HG03457 (cell line): Measurements from ENCODE around the gene SEC22A.
A peak's percentile ranks its signal among the peaks of the same experiment; 100 is the strongest.

Experiments used
- ATAC-seq: cut with Tn5 transposase; IDR thresholded peaks from one replicate; pipeline ENCODE4 v1.9.1; 2021; ENCODE audit warnings: moderate number of reproducible peaks; ENCODE audit not compliant: unreplicated experiment

SEC22A gene

DNA sequence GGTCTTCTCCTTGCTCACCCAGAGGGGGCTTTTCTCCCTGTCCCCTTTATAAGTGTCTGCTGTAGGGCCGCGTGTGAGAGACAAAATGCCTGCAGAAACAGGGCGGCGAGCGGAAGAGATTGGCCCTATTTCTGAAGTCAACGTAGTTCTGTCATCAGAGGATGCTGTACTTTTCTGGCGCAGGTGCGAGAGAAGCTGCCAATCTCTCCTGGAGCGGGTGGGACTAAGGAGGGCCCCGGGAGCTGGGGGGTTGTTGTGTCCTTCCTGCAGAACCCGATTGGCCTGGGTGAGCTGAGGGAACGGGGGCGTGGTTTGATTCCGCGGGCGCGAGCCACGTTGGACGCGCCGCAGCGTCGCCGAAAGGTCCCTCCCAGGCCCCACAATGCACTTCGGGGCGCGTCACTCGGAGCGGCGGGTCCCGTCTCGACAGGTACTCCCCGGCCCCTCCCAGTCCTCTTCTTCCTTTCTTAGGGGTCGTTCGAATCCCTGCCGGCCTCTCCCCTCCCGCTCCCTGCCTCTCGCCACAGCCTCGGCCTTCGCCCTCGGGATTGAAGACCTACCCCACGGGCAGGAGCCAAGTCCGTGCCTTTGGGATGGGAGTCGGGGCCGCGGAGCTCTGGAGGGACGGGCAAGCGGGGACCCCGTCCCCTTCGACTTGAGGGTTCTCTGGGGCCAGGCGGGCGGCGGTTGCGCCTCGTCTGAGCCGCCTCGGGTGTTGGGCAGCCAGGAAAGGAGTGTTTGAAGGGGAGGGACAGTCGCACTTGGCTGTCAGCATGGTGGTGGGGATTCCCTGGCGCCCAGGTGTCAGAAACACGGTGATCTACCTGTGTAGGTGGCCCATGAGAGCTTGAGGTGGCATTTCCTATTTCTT lies at the start of gene SEC22A:
TSS of gene SEC22A (plus strand) at position 387 of the 871 bp plus-strand sequence. CDS start 7,275 bp downstream, outside the sequence.
- ATAC-seq, result peak; percentile 94

GRCh38 chr3:123152687-123153086 lies 49.1 kb upstream of the SEC22A start:
- ATAC-seq, result no peak

DNA sequence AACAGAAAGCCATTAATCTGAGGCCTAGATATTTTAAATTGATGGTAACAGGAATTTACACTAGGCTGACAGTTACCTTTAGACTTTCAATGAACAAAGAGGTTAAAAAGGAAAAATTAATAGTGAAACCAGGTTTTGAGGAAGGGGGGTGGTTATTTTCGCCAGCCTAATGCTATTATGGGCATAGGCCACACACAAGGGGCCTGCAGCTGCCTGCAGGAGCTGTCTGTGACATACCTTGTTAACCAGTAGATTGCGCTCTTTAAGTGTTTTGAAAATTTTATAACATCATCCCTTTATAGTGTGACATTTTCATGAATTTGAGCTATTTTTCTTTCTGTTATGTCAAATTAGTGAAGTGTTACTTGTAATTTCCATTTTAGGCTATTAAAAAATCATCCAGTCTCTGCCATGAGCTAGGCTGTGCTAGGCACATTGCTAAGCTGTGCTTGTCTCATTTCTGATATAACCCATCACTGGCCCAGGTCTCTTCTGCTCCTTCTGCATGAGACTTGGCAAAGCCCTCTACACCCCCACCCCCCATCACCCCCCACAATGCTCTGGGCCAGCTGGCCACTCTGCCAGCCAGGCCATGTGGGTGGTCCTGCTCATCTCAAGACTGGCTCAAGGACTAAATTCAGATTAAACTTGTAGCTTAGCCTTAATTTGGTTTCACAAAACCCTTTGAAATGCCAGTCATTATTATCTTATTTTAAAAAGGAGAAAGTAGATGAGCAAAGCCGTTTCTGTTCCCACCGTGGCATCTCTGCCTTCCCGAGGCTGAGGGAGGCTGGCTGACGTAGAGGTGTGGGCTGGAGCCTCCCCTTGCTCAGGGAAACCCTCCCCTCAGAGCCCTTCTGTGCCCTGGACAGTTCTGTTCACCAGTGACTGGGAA lies 48.4 kb upstream of the SEC22A start:
- no peak for ATAC-seq

GRCh38 chr3:123154020-123154985 lies 47.4 kb upstream of the SEC22A start:
- ATAC-seq, result no peak

DNA sequence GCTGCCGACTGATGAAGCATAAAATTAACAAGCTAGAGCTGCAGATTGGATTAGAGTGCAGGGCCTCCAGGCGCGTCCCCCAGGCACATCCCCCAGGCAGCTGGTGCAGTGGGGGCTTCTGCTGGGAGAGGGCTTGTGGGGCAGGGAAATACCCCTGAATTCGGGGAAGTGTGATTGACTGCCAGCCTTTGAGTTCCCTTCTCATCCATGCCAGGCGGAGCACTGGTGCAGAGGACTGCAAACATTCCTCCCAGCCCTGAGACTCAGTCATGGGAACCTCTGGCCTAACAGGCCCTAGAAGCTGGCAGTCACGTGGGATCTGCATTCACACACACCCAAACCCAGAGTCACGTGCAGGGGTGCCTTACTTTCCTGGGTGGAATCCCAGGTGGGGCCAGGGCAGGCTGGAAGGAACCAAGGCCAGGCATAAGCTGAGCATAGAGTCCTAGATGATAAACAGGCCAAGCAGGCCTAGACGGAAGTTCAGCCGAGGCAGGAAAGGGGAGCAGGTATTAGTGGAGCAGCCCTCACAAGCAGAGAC lies 46.2 kb upstream of the SEC22A start:
- ATAC-seq, result no peak

DNA sequence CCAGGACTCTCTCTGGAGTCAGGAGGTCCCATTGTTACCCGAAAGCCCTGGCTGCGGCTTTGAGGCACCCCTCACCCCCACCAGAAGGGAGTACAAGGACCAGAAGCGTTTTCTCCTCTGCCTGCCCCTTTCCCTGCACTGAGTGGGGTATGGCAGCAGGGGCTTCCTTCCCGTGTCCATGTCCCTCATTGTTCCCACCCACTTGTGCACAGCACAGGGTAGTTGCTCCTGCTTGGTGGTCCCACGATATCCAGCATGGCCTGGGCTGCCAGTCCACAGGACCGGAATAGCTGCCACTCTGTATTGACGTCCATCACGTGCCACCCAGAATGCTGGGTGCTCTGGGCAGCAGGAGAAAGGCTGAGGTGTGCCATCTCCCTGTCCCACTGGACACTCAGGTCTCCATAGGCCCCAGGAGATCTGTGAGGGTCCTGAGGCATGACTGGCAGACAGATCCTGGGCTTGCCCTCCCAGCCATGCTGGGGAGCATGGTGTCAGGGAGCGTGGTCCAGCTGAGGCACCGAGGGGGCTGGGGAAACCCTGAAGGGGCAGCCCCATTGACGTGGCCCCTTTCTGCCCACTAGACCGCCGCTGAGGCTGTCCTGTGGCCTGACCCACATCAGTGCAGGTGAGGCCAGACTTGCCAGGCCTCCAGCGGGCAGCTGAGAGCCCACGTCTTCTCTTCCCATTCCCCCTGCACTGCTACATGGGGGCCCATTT lies 45.3 kb upstream of the SEC22A start:
- no peak for ATAC-seq

GRCh38 chr3:123157209-123157597 lies 44.5 kb upstream of the SEC22A start:
- no peak for ATAC-seq

DNA sequence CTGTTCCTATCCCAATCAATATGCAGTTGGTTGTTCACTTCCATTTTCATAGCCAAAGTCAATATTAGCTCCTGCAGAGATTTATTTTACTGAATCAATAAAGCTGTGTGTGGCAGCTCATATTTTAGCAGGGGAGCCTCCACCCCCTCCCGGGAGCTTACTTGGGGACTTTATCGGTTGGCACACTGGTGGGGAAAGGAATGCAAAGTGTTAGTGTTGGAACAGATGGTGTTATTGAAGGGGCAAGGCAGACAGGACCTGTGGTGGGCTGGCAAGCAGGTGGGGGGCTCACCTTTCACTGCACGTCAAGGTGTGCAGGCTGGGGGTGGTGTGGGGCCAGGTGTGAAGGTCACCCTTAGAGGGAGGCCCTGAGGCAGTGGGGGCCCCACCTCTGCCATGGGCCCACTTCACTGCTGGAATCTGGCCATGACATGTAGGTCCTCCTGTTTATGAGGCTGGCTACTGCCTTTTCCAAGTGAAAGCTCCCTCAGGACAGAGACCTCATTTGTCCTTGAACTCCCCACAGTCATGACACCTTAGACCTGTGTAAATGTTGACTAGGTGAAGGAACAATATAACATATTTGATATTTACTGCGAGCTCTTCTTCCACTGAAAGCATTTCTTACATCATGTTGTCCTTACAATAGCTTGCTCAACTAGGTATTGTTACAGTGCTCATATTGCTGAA lies 44.0 kb upstream of the SEC22A start:
- ATAC-seq, result no peak

- no peak for ATAC-seq
Measured at GRCh38 chr3:123158330-123158729, 43.4 kb upstream of the SEC22A start.

DNA sequence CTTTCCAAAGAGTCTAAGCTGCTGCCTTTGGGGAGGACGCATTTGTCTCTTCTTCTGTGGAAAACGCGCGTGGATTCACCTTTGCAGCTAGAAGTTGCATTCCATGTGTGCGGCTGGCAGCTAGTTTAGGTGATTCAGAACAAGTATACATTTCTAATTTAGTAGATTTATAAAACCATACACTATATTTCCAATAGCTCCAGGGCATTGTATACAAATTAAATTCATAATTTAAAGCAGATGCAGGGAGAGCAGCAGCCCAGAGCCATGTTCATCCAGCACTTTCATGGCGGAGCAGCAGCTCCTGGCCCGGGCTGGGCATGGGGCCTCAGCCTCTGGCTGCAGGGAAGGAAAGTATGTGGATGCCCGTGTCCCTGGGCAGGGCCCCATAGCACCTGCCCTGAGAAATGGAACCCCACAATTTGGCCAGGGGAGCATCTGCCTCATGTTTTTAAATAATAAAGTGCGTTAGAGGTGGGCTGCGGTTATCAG lies 42.8 kb upstream of the SEC22A start:
- no peak for ATAC-seq

GRCh38 chr3:123159926-123160635 lies 41.7 kb upstream of the SEC22A start:
- ATAC-seq, result no peak

DNA sequence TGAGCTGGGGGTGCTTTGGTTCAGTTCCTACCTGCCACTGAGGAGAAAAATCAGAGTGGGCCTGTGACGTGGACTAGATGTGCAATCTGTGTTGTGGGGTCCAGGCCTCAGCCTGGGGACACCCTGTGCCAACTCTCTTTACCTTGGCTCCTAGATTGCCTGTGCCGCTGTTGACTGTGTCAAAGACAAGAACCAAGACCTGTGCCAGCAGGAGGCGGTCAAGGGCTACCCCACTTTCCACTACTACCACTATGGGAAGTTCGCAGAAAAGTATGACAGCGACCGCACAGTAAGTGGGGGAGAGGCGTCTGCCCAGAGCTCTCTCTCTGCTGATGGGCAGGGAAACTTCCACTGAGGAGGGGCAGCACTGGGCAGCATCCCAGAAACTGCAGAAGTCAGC lies 40.6 kb upstream of the SEC22A start:
- ATAC-seq, result no peak

- no peak for ATAC-seq
Measured at GRCh38 chr3:123163141-123163540, 38.6 kb upstream of the SEC22A start.

DNA sequence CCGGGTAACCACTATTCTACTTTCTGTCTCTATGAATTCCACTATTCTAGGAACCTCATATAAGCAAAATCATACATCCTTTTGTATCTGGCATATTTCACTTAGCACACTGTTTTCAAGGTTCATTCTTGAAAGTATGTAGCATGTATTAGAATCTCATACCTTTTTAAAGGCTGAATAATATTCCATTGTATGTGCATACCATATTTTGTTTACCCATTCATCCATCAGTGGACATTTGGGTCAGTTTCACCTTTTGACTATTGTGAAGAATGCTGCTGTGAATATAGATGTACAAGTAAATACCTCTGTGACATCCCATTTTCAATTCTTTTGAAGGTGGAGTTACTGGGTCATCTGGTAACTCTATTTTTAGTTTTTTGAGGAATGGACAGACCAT lies 36.6 kb upstream of the SEC22A start:
- no peak for ATAC-seq

DNA sequence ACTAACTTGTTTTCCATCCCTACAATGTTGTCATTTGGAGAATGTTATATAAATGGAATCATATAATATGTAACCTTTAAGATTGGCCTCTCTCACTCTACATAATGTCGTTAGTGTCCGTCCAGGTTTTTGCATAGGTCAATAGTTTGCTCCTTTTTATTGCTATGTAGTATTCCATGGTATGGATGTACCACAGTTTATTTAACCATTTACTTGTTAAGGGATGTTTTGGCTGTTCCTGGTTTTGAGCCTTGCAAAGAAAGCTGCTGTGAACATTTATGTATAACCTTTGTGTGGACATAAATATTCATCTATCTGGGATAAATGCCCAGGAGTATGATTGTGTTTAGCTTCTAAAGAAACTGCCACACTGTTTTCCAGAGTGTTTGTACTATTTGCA lies 34.1 kb upstream of the SEC22A start:
- ATAC-seq, result no peak

- no peak for ATAC-seq
Measured at GRCh38 chr3:123168122-123168521, 33.6 kb upstream of the SEC22A start.

DNA sequence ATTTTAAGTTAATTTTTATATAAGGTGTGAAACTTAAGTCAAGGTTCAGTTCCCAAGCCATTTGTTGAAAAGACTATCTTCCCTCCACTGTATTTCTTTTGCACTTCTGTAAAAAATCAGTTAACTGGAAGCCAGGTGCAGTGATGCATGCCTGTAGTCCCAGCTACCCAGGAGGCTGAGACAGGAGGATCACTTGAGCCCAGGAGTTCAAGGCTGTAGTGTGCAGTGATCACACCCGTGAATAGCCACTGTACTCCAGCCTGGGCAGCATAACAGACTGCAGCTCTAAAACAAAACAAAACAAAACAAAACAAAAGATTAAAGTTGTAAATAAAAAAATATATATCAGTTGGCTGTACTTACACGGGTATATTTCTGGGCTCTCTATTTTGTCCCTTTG lies 33.1 kb upstream of the SEC22A start:
- ATAC-seq, result no peak

GRCh38 chr3:123169492-123169929 lies 32.2 kb upstream of the SEC22A start:
- no peak for ATAC-seq
